Measurements from ENCODE around the gene ZNF783. TPM values are rescaled to one million over a fixed set of nuclear protein-coding genes. Genes with fewer than 3 reads are reported as not detected.

ZNF783 gene
- polyA plus RNA-seq, 10 donors = 7.9 to 16.0 (median 11.5) TPM

- no peak for DNase-seq
Measured at GRCh38 chr7:149297034-149297755, 35.2 kb downstream of the ZNF783 start.

DNA sequence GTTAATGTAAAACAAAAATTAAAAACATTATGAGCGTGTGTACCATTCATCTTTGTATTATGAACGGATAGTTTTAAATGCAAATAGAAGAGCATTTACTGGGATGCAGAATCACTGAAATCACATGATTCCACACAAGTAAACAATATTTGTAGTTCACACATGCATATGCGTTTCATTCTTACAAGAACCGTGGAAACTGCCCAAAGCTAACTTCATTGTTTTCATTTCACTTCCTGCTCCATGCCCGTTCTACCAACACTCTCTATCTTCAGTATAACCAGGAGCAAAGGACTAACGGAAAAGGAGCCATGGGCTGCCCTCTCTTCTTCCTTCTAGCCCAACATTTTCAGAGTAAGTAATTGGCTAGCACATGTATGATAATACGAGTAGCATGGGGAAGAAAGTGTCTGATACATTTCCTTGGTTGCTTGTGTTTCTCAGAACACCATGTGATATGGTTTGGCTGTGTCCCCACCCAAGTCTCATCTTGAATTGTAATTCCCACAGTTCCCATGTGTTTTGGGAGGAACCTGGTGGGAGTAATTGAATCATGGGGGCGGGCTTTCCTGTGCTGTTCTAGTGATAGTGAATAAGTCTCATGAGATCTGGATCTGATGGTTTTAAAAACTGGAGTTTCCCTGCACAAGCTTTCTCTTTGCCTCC lies 38.8 kb downstream of the ZNF783 start:
- DNase-seq = no peak

DNA sequence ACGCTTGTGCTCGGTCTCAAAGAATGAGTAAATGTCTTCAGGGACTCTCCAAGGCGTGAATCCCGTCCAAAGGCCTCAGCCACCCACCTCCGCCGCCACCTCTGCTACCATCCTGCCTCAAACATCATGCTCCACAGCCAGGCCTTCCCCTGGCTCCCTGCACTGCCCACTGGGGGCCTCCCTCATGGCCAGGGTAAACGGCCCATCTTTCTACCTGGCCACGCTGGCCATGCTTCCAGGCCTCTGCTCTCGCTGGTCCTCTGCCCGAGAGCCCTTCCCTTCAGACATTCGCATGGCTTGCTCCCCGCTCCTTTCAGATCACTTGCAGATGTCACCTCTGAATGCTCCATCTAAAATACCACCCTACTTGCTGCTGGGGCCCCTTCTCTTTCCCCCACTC lies 40.2 kb downstream of the ZNF783 start:
- DNase-seq = no peak

- no peak for DNase-seq
Measured at GRCh38 chr7:149302865-149303264, 40.9 kb downstream of the ZNF783 start.

- no peak for DNase-seq
Measured at GRCh38 chr7:149304006-149304405, 42.0 kb downstream of the ZNF783 start.

DNA sequence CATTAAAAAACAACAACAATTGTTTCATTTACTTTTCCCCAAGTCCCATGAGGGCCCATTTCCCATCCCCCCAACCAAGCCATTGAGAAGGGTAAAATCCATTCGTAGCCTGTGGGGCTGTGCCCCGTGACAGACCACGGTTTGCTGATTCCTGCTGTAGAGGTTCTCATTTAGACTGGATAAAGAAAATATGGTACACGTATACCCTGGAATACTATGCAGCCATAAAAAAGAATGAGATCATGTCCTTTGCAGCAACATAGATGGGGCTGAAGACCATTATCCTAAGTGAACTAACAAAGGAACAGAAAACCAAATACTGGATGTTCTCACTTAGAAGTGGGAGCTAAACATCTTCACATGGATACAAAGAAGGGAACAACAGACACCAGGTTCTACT lies 44.9 kb downstream of the ZNF783 start:
- DNase-seq = no peak

DNA sequence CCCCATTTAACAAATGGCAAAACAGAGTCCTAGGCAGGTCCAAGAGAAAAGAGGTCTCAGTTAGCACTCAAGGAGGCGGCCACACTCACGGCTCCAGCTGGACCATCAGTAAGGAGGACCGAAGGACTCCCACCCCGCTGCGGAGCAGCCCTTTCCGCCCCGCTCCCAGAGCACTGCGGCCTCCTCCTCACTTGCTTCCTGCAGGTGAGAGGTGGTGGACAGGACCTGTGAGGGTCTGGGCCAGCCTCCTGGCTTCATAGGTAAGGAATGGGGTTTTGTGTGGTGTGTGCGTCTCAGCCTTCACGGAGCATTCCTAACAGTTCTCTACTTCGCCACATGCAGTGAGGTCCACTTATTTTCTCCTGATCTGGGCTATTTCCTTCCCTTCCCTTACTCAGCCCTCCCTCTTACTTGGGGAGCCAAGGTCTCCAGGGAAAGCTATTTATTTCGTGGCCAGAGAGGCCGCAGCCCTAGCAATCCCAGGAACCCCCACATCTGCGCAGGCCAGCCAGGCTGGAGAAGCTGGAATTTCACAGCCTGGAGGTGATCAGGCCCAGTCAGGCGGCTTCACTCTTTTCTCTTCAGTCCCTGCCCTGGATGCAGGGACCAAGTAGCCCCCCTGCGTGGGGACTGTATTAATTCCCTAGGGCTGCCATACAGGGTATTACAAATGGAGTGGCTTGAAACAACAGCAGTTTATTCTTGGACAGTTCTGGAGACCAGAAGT lies 45.9 kb downstream of the ZNF783 start:
- DNase-seq = no peak

- peak; percentile 6 to 40 (median 30) for DNase-seq
Measured at GRCh38 chr7:149310113-149310836, 48.3 kb downstream of the ZNF783 start.

GRCh38 chr7:149310990-149311573 lies 49.1 kb downstream of the ZNF783 start:
- no peak for DNase-seq

DNA sequence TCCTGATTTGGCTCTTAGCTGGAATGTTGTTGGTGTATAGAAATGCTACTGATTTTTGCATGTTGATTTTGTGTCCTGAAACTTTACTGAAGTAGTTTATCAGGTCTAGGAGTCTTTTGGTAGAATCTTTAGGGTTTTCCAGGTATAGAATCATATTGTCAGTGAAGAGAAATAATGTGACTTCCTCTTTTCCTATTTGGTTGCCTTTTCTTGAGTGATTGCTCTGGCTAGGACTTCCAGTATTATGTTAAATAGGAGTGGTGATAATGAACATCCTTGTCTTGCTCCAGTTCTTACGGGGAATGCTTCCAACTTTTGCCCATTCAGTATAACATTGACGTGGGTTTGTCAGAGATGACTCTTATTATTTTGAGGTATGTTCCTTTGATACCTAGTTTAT lies 52.0 kb downstream of the ZNF783 start:
- DNase-seq = no peak

DNA sequence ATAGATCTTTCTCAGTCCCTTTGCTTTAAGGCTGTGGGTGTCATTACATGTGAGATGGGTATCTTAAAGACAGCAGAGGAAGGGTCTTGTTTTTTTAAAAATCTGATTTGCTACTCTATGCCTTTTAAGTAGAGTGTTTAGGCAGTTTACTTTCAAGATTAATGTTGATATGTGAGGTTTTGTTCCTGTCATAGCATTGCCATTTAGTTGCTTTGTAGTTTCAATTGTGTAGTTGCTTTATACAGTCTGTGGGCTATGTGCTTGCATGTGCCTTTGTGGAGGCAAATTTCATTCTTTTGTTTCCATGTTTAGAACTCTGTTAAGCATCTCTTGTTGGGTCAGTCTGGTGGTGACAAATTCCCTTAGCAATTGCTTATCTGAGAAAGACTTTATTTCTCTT lies 54.6 kb downstream of the ZNF783 start:
- no peak for DNase-seq

DNA sequence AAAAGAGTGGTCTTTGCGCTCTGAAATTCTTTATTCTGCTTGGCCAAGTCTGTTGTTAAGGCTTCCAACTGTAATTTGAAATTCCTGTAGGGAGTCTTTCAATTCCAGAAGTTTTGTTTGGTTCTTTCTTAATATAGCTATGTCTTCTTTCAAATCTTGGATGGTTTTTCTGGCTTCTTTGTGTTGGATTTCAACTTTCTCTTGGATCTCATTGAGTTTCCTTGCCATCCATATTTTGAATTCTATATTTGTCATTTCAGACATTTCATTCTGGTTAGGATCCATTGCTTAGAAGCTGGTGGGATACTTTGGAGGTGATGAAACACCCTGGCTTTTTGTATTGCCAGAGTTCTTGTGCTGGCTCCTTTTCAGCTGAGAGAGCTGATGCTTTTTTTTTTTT lies 55.5 kb downstream of the ZNF783 start:
- DNase-seq = no peak

- DNase-seq = no peak
Measured at GRCh38 chr7:149317986-149318672, 56.1 kb downstream of the ZNF783 start.

DNA sequence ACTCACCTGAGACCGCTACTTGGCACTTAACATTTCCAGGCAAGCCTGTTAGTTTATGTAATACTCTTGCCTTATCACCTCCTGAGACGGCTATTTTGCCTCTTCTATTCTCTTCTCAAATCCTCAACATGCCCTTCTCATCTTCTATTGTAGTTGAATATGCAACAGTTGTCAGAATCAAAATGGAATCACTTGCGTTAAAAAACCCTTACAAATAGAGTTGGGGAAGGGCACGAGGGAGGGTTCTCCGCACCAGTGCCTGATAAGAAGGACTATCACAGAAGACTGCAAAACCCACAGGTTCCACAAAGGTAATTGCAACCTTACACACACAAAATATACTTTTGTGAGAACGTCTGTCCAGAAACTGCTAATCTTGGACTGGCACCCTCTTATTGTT lies 57.4 kb downstream of the ZNF783 start:
- no peak for DNase-seq

DNA sequence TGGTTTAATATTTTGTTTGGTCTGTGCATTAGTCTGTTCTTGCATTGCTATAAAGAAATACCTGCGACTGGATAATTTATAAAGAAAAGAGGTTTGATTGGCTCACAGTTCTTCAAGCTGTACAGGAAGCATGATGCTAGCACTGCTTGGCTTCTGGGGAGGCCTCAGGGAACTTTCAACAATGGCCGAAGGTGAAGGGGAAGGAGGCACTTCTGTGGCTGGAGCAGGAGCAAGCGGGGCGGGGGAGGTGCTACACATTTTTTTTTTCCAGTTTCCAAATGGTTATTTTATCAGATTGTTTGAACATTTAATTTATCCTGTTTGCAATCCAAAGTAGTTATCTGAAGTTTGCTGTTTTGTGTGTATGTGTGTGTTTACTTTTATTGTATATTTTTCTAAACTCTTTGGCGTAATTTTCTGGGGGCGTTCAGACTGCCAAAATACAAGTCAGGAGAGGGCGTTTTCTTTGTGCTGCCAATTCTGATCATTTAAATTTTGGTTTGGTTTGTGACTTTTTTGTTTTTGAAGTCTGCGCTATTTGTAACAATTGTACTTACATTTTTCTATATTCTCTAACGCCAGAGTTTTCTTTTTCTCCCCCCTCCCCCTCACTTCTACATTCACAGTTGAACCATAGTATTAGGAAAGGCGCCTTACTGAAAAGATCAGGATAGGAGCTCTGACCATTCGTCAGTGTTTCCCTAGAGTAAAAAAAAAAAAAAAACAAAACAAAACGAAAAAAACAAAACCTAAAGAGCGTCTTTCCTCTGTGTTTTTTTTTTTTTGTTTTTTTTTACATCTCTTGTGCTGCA lies 58.5 kb downstream of the ZNF783 start:
- no peak for DNase-seq

DNA sequence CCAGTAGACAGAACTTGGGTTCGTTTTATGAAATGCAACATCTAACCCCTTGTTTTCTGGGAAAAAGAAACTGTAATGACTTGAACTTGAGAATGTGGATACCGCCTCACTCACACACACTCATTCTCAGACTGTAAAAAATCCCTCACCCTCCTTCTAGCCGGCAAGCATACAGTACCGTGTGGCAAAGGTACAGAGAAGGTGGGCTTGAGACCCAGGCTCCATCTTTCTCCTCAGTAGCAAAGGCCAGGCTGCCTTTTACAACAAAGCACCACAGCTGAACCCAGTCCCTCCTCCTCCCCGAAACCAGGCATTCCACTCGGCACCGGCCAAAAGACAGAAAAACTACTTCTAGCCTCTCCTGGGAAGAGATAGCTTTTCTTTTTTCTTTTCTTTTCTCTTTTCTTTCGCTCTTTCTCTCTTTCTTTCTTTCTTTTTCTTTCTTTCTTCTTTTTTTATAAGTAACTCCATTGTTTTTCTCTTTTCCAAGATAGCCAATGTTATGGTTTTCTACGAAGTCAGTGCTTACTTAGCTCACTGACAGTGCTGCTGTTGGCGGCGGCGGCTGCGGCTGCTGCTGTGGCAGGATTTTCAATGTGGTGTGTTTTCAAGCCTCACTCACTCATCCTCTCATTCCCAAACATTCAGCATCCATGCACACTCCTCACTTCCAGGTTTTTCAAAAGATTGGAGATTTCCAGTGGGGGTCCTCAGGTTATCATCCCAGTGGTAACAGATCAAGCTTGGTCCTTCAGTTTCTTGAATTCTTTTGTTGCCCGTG lies 59.3 kb downstream of the ZNF783 start:
- peak in 1 of 3 donors; percentile 5 for DNase-seq

- DNase-seq = peak in 1 of 3 donors; percentile 7
Measured at GRCh38 chr7:149321978-149322541, 60.1 kb downstream of the ZNF783 start.

GRCh38 chr7:149322737-149323136 lies 60.7 kb downstream of the ZNF783 start:
- DNase-seq = no peak

DNA sequence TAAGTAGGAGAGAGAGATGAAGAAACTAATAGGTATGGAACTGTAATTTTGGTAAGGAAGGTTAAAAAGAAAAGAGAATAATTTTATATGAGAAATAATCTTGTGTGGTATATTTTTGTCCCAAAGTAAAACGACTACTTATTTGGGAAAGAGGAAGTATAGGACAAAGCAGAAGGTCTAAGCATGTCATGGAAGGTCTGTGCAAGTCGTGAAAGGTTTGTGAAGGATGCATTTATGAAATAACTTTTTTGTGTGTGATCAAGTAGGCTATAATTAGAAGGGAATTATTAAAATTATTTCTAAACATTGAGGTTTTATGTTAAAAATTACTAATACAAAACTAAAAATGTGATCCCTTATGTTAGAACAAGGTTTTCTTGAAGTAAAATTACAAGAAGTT lies 63.3 kb downstream of the ZNF783 start:
- DNase-seq = no peak

Measured in muscle of back (tissue), 11 donors.